BJ (cell line): ENCODE data around the gene ZFYVE28. TPM values are rescaled to one million over a fixed set of nuclear protein-coding genes. Genes with fewer than 3 reads are reported as not detected.

Source experiments
- CTCF ChIA-PET: fragments of 350-600 bp; formaldehyde crosslinking; extraction: SDS; loops from one replicate; lab custom pipeline; 2021; ENCODE audit warnings: antibody characterized with exemption, inconsistent platforms; lab: Yijun Ruan, JAX
- POLR2A ChIA-PET: fragments of 300-600 bp; sonication (Branson Sonifier 250); formaldehyde crosslinking; extraction: SDS; loops from one replicate; lab custom pipeline; 2021; ENCODE audit warnings: antibody characterized with exemption; lab: Charles Lee
- DNase-seq: peaks from one replicate; pipeline ENCODE4 v3.0.0-alpha.2; 2011; ENCODE audit warnings: low read depth
- H3K27me3 ChIP-seq: 2 replicates; pipeline ENCODE4 v1.6.0; 2011; ENCODE audit warnings: low read length; ENCODE audit not compliant: control insufficient read depth, insufficient read depth
- H3K36me3 ChIP-seq: 2 replicates; pipeline ENCODE4 v1.5.1; 2011; ENCODE audit warnings: low read length; ENCODE audit not compliant: control insufficient read depth, insufficient read depth
- H3K4me3 ChIP-seq: 2 replicates; pipeline ENCODE4 v1.5.1; 2011; ENCODE audit warnings: low read depth, mild to moderate bottlenecking, control low read depth, low read length
- polyA plus RNA-seq: library from polyadenylated mRNA; depleted of rRNA; stranded (reverse); fragments of >200 nt; gene quantifications from 2 replicates; pipeline ENCODE4 v1.2.3, GENCODE V29; 2011
- TF ChIP-seq, protein P1 (sequence below): IDR thresholded peaks from 2 replicates; pipeline ENCODE4 v1.5.1; 2011; ENCODE audit warnings: low read depth, mild to moderate bottlenecking, control low read depth, inconsistent platforms, low read length, moderate library complexity; ENCODE audit not compliant: insufficient read depth

The ZFYVE28 gene
- polyA plus RNA-seq, 1 experiment = 4.4 TPM

DNA sequence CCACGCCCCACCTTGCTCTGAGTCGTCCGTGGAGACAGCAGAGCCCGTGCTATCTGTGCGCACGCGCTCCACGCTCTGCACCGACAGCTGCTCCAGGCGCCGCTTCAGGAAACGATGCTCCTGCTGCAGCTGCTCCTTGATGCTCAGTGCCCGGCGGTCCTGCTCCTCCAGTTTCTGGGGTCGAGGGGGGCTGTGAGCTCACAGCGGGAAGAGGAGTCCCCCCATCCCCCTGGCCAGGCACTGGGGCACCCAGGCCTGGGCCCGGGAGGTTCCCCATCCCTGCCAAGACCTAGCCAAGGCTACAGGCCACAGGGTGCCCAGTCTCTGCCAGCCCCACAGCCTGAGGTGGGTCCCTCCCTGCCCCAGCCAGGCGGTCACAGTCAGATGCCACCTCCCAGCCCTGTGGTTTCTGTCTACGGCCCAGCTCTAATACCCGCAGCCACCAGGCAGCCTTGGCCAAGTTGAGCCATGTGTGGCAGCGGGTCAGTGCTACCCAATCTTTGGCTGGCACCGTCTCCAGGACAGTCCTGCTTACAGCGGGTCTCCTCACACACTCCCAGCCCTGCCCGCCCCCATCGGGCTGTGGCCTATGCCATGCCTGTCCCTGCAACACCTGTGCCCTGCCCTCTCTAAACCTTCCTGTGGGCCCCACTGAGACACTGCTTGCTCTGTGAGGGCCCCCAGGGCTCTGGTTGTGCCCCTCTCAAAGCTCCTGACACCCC is 167.2 kb downstream of the ZFYVE28 start:
- TF ChIP-seq, protein P1, sequence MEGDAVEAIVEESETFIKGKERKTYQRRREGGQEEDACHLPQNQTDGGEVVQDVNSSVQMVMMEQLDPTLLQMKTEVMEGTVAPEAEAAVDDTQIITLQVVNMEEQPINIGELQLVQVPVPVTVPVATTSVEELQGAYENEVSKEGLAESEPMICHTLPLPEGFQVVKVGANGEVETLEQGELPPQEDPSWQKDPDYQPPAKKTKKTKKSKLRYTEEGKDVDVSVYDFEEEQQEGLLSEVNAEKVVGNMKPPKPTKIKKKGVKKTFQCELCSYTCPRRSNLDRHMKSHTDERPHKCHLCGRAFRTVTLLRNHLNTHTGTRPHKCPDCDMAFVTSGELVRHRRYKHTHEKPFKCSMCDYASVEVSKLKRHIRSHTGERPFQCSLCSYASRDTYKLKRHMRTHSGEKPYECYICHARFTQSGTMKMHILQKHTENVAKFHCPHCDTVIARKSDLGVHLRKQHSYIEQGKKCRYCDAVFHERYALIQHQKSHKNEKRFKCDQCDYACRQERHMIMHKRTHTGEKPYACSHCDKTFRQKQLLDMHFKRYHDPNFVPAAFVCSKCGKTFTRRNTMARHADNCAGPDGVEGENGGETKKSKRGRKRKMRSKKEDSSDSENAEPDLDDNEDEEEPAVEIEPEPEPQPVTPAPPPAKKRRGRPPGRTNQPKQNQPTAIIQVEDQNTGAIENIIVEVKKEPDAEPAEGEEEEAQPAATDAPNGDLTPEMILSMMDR = no peak
- ChIA-PET POLR2A (interaction anchor here (0.8 kb wide), 1 partner anchor 9 kb away, joined by 7 read pairs; the partner anchor contains the start of genes HAUS3 and POLN), CTCF (interaction anchor here (1.1 kb wide), 1 partner anchor 103 kb away, joined by 3 read pairs; no protein-coding TSS in a partner anchor)
- Histone ChIP-seq H3K27me3 (no peaks in the 10 kb centered on the region), H3K36me3 (peaks cover 38% of the 10 kb centered on the region), H3K4me3 (no peak overlapping the region)
- no peak for DNase-seq

DNA sequence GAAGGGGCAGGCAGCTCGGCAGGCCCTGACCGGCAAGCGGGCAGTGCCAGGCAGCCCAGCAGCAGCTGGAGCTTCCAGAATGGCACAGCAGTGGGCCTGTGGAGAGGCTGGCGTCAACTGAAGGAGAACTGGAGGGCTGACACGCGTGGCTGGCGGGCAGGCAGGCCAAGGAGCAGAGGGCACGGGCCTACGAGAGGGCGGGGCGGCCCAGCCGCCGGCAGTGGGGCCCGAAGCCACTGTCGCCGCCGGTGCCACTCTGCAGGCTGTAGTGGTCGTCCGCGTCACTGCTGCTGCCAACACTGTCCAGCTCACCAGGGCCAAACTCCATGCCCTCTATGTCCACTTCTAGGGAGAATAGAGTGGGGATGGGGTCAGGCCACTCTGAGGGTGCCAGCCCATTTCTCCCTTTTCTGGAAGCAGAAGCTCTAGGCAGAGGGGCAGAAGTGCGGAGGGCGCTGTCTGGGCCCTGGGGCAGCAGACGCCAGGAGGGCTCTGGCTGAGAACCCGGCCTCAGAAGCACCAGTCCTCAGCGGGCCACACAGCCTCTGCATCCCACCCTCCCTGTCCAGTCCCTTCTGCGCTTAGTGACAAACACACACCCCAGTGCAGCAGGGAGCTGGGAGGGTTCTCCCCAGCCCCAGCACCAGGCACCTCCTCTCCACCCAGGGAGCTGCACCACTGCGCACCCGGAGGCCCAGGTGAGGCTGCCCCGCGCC is 167.9 kb downstream of the ZFYVE28 start:
- Histone ChIP-seq H3K36me3 (peaks cover 38% of the 10 kb centered on the region), H3K27me3 (no peaks in the 10 kb centered on the region), H3K4me3 (no peak overlapping the region)
- ChIA-PET POLR2A (interaction anchor here (0.8 kb wide), 1 partner anchor 8 kb away, joined by 7 read pairs; the partner anchor contains the start of genes HAUS3 and POLN), CTCF (interaction anchor here (1.1 kb wide), 1 partner anchor 104 kb away, joined by 3 read pairs; no protein-coding TSS in a partner anchor)
- TF ChIP-seq, protein P1 = no peak
- no peak for DNase-seq

DNA sequence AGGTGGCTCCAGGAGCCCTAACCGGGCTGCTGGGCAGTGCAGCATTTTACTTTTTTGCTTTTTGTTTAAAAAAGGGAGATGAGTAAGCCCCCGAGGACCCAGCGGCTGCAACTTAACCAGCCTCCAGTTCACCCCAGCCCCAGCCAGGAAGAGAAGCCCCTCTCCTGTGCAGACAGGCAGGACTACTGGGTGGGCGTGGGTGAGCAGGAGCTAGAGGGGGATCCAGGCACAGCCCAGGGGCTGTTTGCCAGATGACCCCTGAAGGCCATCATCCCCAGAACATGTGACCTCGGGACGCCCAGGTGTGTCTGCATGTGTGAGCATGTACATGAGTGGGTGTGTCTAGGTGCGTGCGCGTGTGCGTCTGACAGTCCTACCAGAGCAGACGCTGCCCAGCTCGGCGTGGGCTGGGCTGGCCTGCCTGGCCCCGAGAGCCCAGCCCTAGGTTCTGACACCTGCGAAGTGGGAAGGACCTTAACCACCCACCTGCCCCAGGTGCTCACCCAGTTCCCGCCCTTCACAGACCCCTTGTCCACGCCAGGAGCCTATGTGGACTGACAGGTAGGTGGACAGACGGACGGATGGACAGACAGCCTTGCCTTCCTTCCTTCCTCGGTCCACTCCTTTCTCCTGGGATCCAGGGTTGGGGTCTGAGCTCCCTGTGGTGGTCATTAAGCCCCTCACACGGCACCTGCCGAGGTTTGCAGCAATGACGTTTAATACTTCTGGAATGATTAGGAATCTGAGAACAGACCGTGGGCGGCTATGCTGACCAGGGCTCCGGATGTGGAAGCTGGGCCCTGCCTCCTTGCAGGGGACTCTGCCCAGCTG is 168.7 kb downstream of the ZFYVE28 start:
- no peaks in the 10 kb centered on the region for H3K27me3 ChIP-seq
- TF ChIP-seq, protein P1 = no peak
- H3K36me3 ChIP-seq = peaks cover 31% of the 10 kb centered on the region
- ChIA-PET CTCF (interaction anchor here (1.1 kb wide), 1 partner anchor 104 kb away, joined by 3 read pairs; no protein-coding TSS in a partner anchor), POLR2A (no interaction called here)
- H3K4me3 ChIP-seq = no peak overlapping the region
- no peak for DNase-seq

DNA sequence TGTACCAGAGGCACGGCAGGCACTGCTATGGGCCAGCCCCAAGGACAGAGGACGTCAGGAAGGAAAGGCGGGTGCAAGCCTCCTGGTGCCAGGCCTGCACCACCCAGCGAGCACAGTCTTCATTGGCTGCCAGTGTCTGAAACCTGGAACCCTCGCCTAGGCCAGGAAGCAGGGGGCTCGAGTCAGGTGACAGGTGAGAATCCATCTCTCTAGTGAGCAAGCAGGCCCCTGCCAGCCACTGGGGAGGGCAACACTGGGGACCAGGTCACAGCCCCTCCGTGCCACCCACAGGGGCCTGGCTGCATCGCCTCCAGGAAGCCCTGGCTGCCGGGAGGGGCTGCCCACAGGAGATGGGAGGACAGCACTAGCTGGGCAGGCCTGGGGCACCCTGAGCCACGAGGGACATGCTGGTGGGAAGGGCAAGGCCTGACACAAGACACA is 169.6 kb downstream of the ZFYVE28 start:
- Histone ChIP-seq H3K27me3 (no peaks in the 10 kb centered on the region), H3K4me3 (no peak overlapping the region), H3K36me3 (peaks cover 28% of the 10 kb centered on the region)
- no peak for DNase-seq
- CTCF ChIA-PET = no interaction called here
- POLR2A ChIA-PET = no interaction called here
- TF ChIP-seq, protein P1 = no peak
